Hepatocyte (in vitro differentiated cells): Measurements from ENCODE around the gene DNER.
"Not testable (repeated sequence)": the region's sequence is repeated elsewhere in the genome, so short reads cannot be mapped to it uniquely, and the experiment has no call there.

Experiments used
- CTCF ChIP-seq: fragments of 200-600 bp; sonication (generic); IDR thresholded peaks from 2 replicates; pipeline ENCODE4 v1.5.1; 2016; ENCODE audit warnings: antibody characterized with exemption, mild to moderate bottlenecking; ENCODE audit not compliant: poor library complexity
- EZH2 ChIP-seq: fragments of 200-600 bp; sonication (generic); IDR thresholded peaks from 2 replicates; pipeline ENCODE4 v1.6.1; 2016; ENCODE audit warnings: antibody characterized with exemption, mild to moderate bottlenecking, borderline replicate concordance

- not testable (repeated sequence) for TF ChIP-seq CTCF, EZH2
These were observed 20.5 kb downstream of the DNER start for GRCh38 chr2:229693845-229694244.
